Right cardiac atrium (tissue), 5 donors: ENCODE data around the gene RAB9A. TPM values are rescaled to one million over a fixed set of nuclear protein-coding genes. Genes with fewer than 3 reads are reported as not detected.
A peak's percentile ranks its signal among the peaks of the same experiment; 100 is the strongest.

Source experiments
- ATAC-seq, 2 donors: fragments of 200-7000 bp; cut with Tn5 transposase; one replicate each; pipeline versions ENCODE4 v1.8.0 to v1.9.1; 2020; ENCODE audit warnings: moderate library complexity in 2 of 2, mild to moderate bottlenecking in 1 of 2
- DNase-seq, 3 donors: peaks; one replicate each; pipeline ENCODE4 v3.0.0-alpha.2; 2020
- H3K27ac ChIP-seq: one replicate; pipeline ENCODE4 v1.5.1; 2013; ENCODE audit warnings: mild to moderate bottlenecking, low read length, control low read depth, moderate library complexity
- H3K27me3 ChIP-seq: one replicate; pipeline ENCODE4 v1.6.1; 2013; ENCODE audit not compliant: control insufficient read depth, insufficient read depth
- H3K4me1 ChIP-seq: one replicate; pipeline ENCODE4 v1.6.1; 2013; ENCODE audit warnings: low read length; ENCODE audit not compliant: control insufficient read depth, insufficient read depth
- H3K4me3 ChIP-seq: one replicate; pipeline ENCODE4 v1.5.1; 2013; ENCODE audit warnings: low read length, control low read depth
- H3K9me3 ChIP-seq: one replicate; pipeline ENCODE4 v1.6.1; 2013; ENCODE audit warnings: low read length; ENCODE audit not compliant: control insufficient read depth
- WGBS: extraction: QIAGEN DNeasy Blood & Tissue Kit; methylation state at CpG from one replicate; pipeline ENCODE4 v1.1.7; 2013; 5-methylcytosine and 5-hydroxymethylcytosine counted together
- intact Hi-C, 4 donors: fragments of 100-400 bp; cut with DNase I; formaldehyde crosslinking; loops; one replicate each; pipeline versions ENCODE4 v1.11.0 to v1.14.0; 2022 to 2023
- polyA plus RNA-seq: library from polyadenylated mRNA; stranded (reverse); fragments of 200-250 nt; gene quantifications from one replicate; pipeline ENCODE4 v1.2.3, GENCODE V29; 2013
- total RNA-seq, 4 donors: library from RNA; stranded (reverse); fragmentation: NEBNext Ultra II Directional; extraction: Animal tissue kit (Norgen Biotek cat#: 25700); gene quantifications; one replicate each; pipeline ENCODE4 v1.2.1, GENCODE V29; 2021
- donor health status: healthy with polysubstance abuse.
- donor health status: DM: no; HTN: yes; CAD: no.
- donor health status: DM: no; HTN: no; CAD: no.
- donor health status: DM: no; HTN: yes; CAD: no; lungs with severe emphysema.
- donor health status: DM: yes; HTN: yes; CAD: no.

The RAB9A gene
- total and polyA plus RNA-seq, 5 donors: 18.5 to 20.6 (median 19.4) TPM

DNA sequence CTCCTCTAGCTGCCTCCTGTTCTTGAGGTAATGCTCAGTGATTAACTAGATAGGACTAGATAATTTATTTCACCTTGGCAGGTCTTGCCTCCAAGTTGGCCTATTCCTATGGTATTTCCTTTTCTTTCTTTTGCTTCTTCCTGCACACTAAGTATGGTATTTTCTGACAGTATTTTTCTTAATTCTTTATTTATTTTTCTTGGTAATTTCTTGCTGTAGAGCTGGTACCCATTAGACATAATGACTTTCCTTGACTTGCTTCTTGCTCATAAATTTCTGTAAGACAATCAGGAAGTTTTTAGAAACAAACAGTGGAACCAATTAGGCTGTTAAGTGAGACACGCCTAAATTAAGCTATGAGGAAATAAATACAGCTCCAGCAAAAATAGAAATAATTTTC, 9.5 kb downstream of the RAB9A start:
- Histone ChIP-seq H3K27ac (no peak overlapping the region), H3K27me3 (no peaks in the 10 kb centered on the region), H3K4me3 (no peak overlapping the region), H3K4me1 (peaks cover 12% of the 10 kb centered on the region), H3K9me3 (no peaks in the 10 kb centered on the region)
- 62% methylated on average over 1 of the region's 1 CpG for WGBS
- intact Hi-C loops: no loop called here
- ATAC-seq: no peak
- no peak for DNase-seq

DNA sequence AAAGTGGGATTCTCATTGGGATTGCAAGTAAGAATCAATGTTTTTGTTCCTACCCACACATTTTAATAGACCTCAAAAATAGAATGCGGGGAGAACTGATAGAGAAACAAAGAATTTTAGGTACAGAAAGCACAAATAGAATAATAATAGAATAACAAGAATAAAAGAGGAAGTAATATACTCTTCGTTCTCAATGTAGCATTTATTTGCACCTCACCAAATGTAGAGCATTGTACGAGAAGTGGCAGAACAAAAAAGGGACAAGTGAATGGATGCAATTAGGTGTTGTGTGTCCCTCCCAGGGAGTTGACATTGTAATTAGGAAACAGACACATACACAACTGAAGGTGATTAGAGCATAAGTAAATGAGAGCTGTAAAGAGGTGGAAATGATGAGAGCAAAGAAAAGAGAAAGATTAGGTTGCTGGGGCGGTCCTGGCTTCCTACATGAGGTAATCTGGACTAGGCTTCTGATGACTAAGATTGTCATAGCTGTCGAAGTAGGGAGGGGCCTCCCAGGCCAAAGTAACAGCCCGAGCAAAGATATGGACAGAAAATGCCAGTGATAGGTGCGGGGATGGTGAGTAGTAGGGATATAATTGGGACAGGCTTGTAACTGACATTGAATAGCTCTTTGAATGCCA, 10.4 kb downstream of the RAB9A start:
- 53% methylated on average over 7 of the region's 7 CpGs for WGBS

DNA sequence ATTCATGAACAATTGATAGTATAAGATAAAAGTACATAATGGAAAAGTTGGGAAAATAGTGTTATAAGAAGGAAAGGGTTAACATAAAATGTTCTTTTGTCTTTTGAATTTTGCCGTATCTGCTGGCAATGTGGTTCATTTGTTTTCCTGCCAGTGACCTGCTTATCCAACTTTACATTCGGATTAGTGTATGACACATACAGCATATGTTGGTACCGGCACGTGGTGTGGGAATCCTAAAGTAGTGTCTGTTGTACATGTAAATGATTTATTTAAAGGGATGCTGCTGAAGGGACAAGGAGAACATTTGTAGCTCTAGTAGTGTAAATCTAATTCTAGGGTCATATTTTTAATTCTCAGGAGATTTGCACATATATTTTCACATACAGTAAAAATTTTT, 11.5 kb downstream of the RAB9A start:
- Histone ChIP-seq H3K4me3 (no peak overlapping the region), H3K9me3 (no peaks in the 10 kb centered on the region), H3K4me1 (peaks cover 11% of the 10 kb centered on the region), H3K27ac (no peak overlapping the region), H3K27me3 (no peaks in the 10 kb centered on the region)
- WGBS: 31% methylated on average over 4 of the region's 4 CpGs
- ATAC-seq (no peak), DNase-seq (no peak)
- intact Hi-C loops: no loop called here

More for the DNA sequence above, 10.4 kb downstream of the RAB9A start:
- H3K27ac ChIP-seq: peak overlapping the region; percentile 45
- ATAC-seq: peak; percentile 51 to 90
- no peak overlapping the region for H3K4me3 ChIP-seq
- peak in 1 of 3 donors; percentile 22 for DNase-seq
- peaks cover 14% of the 10 kb centered on the region for H3K4me1 ChIP-seq
- no peaks in the 10 kb centered on the region for H3K27me3 ChIP-seq
- intact Hi-C loops: no loop called here
- H3K9me3 ChIP-seq: no peaks in the 10 kb centered on the region

DNA sequence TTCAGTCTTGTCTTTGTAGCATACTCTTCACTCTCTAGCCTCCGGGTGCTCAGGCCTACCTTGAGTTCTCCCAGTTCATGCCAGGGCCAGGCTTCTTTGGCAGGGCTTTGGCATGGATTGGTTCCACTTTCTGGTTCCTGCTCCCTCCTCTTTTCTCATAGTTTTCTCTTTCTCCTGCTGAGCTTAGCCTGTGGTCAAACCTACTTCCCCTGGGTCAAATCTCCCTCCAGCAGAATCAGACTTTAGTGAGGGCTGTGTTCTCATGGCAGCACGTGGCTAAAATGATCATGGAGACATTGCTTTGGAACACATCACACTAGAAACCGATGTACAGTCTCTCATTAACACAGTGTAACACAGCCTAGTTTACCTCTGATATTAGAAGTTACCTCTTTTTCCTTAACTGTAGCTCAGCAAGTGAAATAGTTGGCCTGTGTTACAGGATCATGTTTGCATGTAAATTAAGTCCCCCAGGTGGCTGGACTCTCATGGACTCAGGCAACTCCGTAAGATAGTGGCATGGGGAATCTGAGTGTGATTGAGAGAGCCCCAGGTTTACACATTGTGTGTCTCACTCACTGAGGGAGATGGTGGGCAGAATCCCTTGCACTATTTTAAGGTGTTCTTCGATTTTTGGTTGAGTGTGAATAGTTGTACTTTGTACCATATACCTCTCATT, 13.3 kb downstream of the RAB9A start:
- DNase-seq (no peak), ATAC-seq (no peak)
- H3K4me1 ChIP-seq: peaks cover 12% of the 10 kb centered on the region
- intact Hi-C loops: no loop called here
- H3K9me3 ChIP-seq: no peaks in the 10 kb centered on the region
- no peak overlapping the region for H3K4me3 ChIP-seq
- no peaks in the 10 kb centered on the region for H3K27me3 ChIP-seq
- whole genome bisulfite sequencing: 79% methylated on average over 5 of the region's 5 CpGs
- H3K27ac ChIP-seq: no peak overlapping the region

DNA sequence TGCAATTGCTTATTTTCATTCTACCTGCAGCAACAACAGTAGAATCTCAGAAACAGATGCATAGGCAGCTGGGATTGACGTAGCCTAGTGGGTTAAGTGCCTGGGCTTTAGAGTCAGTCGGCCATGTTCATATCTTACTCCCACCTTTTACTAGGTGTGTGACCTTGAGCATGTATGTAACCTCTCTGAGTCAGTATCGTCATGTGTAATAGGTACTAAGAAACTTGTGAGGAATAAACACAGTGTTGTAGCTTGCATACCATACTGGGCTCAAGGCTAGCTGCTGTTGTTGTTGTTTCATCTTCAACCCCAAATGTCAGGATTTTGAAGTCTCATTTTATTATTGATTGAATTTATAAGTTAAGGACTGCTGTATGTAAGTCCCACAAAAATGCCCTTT, 14.2 kb downstream of the RAB9A start:
- Histone ChIP-seq H3K4me3 (no peak overlapping the region), H3K27ac (no peak overlapping the region), H3K4me1 (peaks cover 12% of the 10 kb centered on the region), H3K9me3 (no peaks in the 10 kb centered on the region), H3K27me3 (no peaks in the 10 kb centered on the region)
- WGBS: 79% methylated on average over 3 of the region's 3 CpGs
- no peak for DNase-seq
- intact Hi-C loops: no loop called here
- ATAC-seq: no peak

DNA sequence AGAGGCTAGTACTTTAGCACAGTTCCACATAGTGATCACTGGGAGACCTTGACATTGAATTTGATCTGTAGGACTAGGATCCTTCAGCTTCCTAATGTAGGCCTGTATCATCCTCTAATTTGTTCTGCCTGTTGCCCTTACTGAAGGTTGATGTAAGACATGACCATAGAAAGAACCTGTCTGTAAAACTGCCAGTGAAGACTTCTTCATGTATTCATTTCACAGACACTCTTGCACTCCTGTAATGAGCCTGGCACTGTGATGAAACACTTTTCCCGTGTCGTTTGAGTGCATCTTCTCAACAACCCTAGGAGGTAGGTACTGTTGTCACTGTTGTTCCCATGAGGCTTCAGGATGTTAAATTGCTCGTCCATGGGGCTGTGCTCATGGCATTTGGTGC, 14.7 kb downstream of the RAB9A start:
- Histone ChIP-seq H3K4me3 (no peak overlapping the region), H3K27me3 (no peaks in the 10 kb centered on the region), H3K27ac (no peak overlapping the region), H3K9me3 (no peaks in the 10 kb centered on the region), H3K4me1 (peaks cover 12% of the 10 kb centered on the region)
- no peak for DNase-seq
- intact Hi-C loops: no loop called here
- no peak for ATAC-seq
- 35% methylated on average over 3 of the region's 3 CpGs for WGBS

DNA sequence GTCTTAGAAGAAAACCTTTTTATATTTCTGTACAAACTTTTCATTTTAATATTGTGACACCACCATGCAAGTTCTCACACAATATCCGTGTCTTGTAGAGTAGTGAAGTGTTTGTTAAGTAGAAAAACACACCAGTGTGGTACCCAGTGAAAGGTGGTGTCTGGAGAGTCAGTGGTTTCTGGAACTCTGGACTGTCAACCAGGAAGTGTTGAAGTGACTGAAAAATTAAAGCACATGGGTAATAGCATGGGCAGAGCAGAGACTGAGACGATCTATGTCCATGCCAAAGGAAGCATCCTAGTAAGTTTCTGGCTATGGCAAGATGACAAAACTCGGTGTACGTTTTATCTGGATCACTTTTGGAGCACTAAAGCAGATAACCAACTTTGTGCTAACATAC, 22.2 kb downstream of the RAB9A start:
- intact Hi-C loops: no loop called here
- DNase-seq (no peak), ATAC-seq (no peak)
- H3K9me3 ChIP-seq: no peaks in the 10 kb centered on the region
- 56% methylated on average over 4 of the region's 4 CpGs for WGBS
- no peak overlapping the region for H3K4me3 ChIP-seq
- H3K27ac ChIP-seq: no peak overlapping the region
- H3K4me1 ChIP-seq: no peaks in the 10 kb centered on the region
- H3K27me3 ChIP-seq: no peaks in the 10 kb centered on the region

DNA sequence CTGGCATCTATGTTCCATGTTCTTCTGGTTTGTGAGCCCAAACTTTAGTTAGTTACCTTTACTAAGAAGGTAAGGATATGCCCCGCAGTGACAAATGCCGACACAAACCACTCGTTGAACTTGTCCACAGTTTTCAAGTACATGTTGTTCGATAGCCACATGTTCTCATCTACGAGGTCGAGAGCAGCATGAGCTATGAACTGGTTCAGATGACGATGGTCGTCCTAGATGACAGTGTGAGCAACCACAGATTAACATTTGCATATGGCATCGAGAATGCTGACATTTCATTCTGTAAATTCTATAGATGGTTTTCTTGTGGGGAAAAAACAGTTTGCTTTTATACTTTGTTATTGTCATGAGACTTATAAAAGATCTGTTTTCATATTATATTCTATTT, 27.5 kb downstream of the RAB9A start:
- DNase-seq (no peak), ATAC-seq (no peak)
- 79% methylated on average over 9 of the region's 9 CpGs for WGBS
- H3K27ac ChIP-seq: no peak overlapping the region
- no peak overlapping the region for H3K4me3 ChIP-seq
- H3K27me3 ChIP-seq: no peaks in the 10 kb centered on the region
- intact Hi-C loops: no loop called here
- H3K9me3 ChIP-seq: no peaks in the 10 kb centered on the region
- no peaks in the 10 kb centered on the region for H3K4me1 ChIP-seq

DNA sequence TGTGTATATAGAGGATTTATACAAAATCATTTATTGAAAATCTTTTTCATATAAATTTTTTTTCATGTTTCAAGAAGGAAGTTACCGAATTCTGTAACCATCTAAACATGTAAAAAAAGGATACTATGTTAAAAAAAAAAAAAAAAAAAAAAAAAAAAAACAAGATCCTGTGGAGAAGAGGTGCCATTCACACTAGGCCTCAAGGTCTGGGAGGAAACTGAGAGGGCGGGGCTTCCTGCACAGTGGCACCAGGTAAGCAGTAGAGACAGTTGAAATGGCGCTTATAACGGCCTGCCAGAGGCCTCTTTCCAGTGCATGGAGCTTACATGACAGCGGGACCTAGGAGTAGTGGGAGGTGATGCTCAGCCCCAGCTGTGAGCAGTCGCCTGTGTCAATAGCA, 28.0 kb downstream of the RAB9A start:
- ATAC-seq (no peak), DNase-seq (no peak)
- H3K4me3 ChIP-seq: no peak overlapping the region
- no peak overlapping the region for H3K27ac ChIP-seq
- intact Hi-C loops: no loop called here
- no peaks in the 10 kb centered on the region for H3K9me3 ChIP-seq
- H3K27me3 ChIP-seq: no peaks in the 10 kb centered on the region
- WGBS: 91% methylated on average over 6 of the region's 6 CpGs
- H3K4me1 ChIP-seq: peaks cover 1% of the 10 kb centered on the region

DNA sequence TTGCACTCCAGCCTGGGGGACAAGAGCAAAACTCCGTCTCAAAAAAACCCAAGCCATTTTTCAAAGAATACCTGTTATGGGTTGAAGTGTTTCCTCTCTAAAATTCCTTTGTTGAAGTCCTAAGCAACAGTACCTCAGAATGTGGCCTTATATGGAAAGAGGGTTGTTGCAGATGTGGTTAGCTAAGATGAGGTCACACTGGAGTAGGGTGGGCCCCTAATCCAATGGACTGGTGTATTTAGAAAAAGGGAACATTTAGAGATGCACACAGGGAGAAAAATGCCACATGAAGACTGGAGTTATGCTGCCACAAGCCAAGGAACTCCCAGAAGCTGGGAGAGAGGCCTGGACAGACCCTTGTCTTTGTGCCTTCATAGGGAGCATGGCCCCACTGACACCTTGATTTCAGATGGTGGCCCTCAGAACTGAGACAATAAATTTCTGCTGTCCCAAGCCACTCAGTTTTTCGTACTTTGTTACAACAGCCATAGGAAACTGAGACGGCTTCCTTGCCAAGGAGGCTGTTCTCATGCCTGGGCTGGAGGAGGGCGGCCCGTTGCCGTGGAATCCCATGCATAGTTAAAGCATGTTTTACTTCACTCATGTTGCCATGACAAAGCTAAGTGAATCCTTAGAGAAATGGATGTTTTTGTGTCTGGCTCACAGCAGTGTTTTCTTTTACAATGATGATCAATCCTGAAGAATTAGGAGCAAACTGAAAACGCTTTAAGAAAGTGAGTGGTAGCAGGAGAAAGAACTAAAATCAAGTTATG, 29.0 kb downstream of the RAB9A start:
- no peak overlapping the region for H3K4me3 ChIP-seq
- H3K9me3 ChIP-seq: no peaks in the 10 kb centered on the region
- H3K27me3 ChIP-seq: no peaks in the 10 kb centered on the region
- DNase-seq (peak; percentile 30 to 74 (median 56)), ATAC-seq (peak; percentile 64 to 69)
- 54% methylated on average over 7 of the region's 7 CpGs for WGBS
- peaks cover 3% of the 10 kb centered on the region for H3K4me1 ChIP-seq
- peak overlapping the region; percentile 2 for H3K27ac ChIP-seq
- intact Hi-C loops: no loop called here

DNA sequence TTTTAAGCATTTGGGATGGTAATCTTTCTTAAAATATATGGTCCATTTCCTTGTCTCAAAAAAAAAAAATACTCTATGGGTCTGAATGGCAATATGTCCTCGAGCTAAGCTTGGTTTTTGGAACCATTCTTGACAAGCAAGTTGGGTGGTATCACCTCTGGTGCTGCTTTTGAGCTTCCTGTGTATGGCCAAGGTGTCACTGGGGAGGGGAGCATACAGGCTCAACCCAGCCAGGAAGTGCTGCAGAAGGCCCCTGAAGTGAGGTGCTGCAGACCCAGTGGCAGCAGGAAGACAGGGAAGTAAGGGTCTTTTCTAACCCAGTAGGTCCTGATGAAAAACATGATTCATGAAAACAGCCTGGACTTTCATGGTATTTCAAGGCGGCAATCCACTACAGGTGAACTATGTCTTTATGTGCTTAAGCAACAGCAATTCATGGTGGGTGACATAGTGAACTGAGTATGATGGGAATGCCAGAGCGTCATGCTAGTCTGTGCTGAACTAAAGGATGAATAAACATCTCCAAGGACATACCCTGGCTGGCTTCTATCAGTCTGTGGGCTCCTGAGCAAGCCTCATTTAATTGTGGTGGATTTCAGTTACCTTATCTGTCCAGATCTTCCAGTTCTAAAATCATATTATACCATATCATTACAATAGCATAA, 30.4 kb downstream of the RAB9A start:
- Histone ChIP-seq H3K4me3 (no peak overlapping the region), H3K4me1 (peaks cover 3% of the 10 kb centered on the region), H3K9me3 (no peaks in the 10 kb centered on the region), H3K27ac (no peak overlapping the region), H3K27me3 (no peaks in the 10 kb centered on the region)
- DNase-seq: no peak
- ATAC-seq: no peak
- intact Hi-C loops: no loop called here
- 93% methylated on average over 3 of the region's 3 CpGs for WGBS
